Measurements from ENCODE around the gene ST8SIA2.

ST8SIA2 gene

GRCh38 chr15:92494806-92495336 is 101.2 kb downstream of the ST8SIA2 start:
- no peak for DNase-seq (ENCODE audit: low read depth)

- no peak for DNase-seq (ENCODE audit: low read depth)
Measured at GRCh38 chr15:92495446-92495845, 101.8 kb downstream of the ST8SIA2 start.

- DNase-seq (ENCODE audit: low read depth): no peak
Measured at GRCh38 chr15:92499731-92500530, 106.2 kb downstream of the ST8SIA2 start.

GRCh38 chr15:92502336-92502735 is 108.7 kb downstream of the ST8SIA2 start:
- no peak for DNase-seq (ENCODE audit: low read depth)

GRCh38 chr15:92502930-92503857 is 109.5 kb downstream of the ST8SIA2 start:
- DNase-seq (ENCODE audit: low read depth): no peak

- DNase-seq (ENCODE audit: low read depth): no peak
Measured at GRCh38 chr15:92503889-92504288, 110.2 kb downstream of the ST8SIA2 start.

- no peak for DNase-seq (ENCODE audit: low read depth)
Measured at GRCh38 chr15:92505611-92506010, 111.9 kb downstream of the ST8SIA2 start.

- no peak for DNase-seq (ENCODE audit: low read depth)
Measured at GRCh38 chr15:92506506-92506905, 112.8 kb downstream of the ST8SIA2 start.

GRCh38 chr15:92510163-92510882 is 116.6 kb downstream of the ST8SIA2 start:
- no peak for DNase-seq (ENCODE audit: low read depth)
